NCI-H1092 (cell line): ENCODE results near the gene SLC26A9.
A peak's percentile ranks its signal among the peaks of the same experiment; 100 is the strongest.

Experiments
- DNase-seq: peaks from one replicate; lab custom pipeline; 2025; lab: John Stamatoyannopoulos, UW

Gene SLC26A9

GRCh38 chr1:205973377-205974232, 30.3 kb upstream of the SLC26A9 start:
- DNase-seq: no peak

GRCh38 chr1:205972491-205973168, 29.4 kb upstream of the SLC26A9 start:
- DNase-seq: no peak

GRCh38 chr1:205972081-205972480, 28.8 kb upstream of the SLC26A9 start:
- DNase-seq: no peak

GRCh38 chr1:205971082-205971481, 27.8 kb upstream of the SLC26A9 start:
- DNase-seq: no peak

GRCh38 chr1:205970486-205970885, 27.2 kb upstream of the SLC26A9 start:
- DNase-seq: no peak

- no peak for DNase-seq
These were observed 26.0 kb upstream of the SLC26A9 start for GRCh38 chr1:205969229-205969628.

- DNase-seq: no peak
These were observed 24.5 kb upstream of the SLC26A9 start for GRCh38 chr1:205967554-205968335.

- peak; percentile 99 for DNase-seq
These were observed 22.0 kb upstream of the SLC26A9 start for GRCh38 chr1:205965036-205965884.

GRCh38 chr1:205963352-205964155, 20.3 kb upstream of the SLC26A9 start:
- DNase-seq: no peak

GRCh38 chr1:205962821-205963221, 19.6 kb upstream of the SLC26A9 start:
- no peak for DNase-seq

- peak; percentile 34 for DNase-seq
These were observed 18.9 kb upstream of the SLC26A9 start for GRCh38 chr1:205961991-205962820.

- no peak for DNase-seq
These were observed 18.1 kb upstream of the SLC26A9 start for GRCh38 chr1:205961405-205961804.

GRCh38 chr1:205959789-205960188, 16.5 kb upstream of the SLC26A9 start:
- DNase-seq: no peak

- no peak for DNase-seq
These were observed 12.2 kb upstream of the SLC26A9 start for GRCh38 chr1:205955499-205955898.

GRCh38 chr1:205954819-205955404, 11.7 kb upstream of the SLC26A9 start:
- peak; percentile 64 for DNase-seq

- no peak for DNase-seq
These were observed 8.5 kb upstream of the SLC26A9 start for GRCh38 chr1:205951746-205952145.

GRCh38 chr1:205950826-205951549, 7.7 kb upstream of the SLC26A9 start:
- no peak for DNase-seq

- no peak for DNase-seq
These were observed 7.0 kb upstream of the SLC26A9 start for GRCh38 chr1:205950280-205950679.

- DNase-seq: no peak
These were observed 6.5 kb upstream of the SLC26A9 start for GRCh38 chr1:205949753-205950152.
